Stomach (tissue), 4 donors: ENCODE results near the gene AMPD3.

Experiments used
- CTCF ChIP-seq, 7 experiments: fragments of 450-650 bp in 4 of 7; fragments of 200-600 bp in 3 of 7; sonication (generic) in 3 of 7; IDR thresholded peaks; one replicate each; pipeline ENCODE4 v1.5.1; 2016 to 2019; ENCODE audit warnings: antibody characterized with exemption in 7 of 7, control low read depth in 2 of 7, mild to moderate bottlenecking in 1 of 7
- POLR2A ChIP-seq, 4 donors: fragments of 450-650 bp; IDR thresholded peaks; one replicate each; pipeline ENCODE4 v1.6.1; 2016; ENCODE audit warnings: antibody characterized with exemption in 4 of 4, control low read depth in 2 of 4, mild to moderate bottlenecking in 1 of 4, moderate library complexity in 1 of 4
- POLR2AphosphoS5 ChIP-seq, 3 donors: sonication (generic); formaldehyde crosslinking; IDR thresholded peaks; one replicate each; pipeline ENCODE4 v1.6.1; 2016; ENCODE audit warnings: antibody characterized with exemption in 3 of 3

- no peak for TF ChIP-seq CTCF (IDR thresholded peaks at IDR 0.05)
- no peak for TF ChIP-seq POLR2AphosphoS5 (IDR thresholded peaks at IDR 0.05)
- TF ChIP-seq POLR2A (IDR thresholded peaks at IDR 0.05): no peak
These were observed 28.1 kb downstream of the AMPD3 start for GRCh38 chr11:10483174-10483573.
